Ascending aorta (tissue), 2 donors: ENCODE results near the gene SPR. TPM values are rescaled to one million over a fixed set of nuclear protein-coding genes. Genes with fewer than 3 reads are reported as not detected.

ENCODE experiments used
- DNase-seq, 2 donors: peaks; one replicate each; pipeline ENCODE4 v3.0.0-alpha.2; 2019; ENCODE audit warnings: low spot score in 2 of 2
- H3K27ac ChIP-seq, 2 donors: fragments of 200-600 bp; sonication (generic); one replicate each; pipeline ENCODE4 v1.5.1; 2016 to 2017; ENCODE audit warnings: mild to moderate bottlenecking in 1 of 2
- H3K27me3 ChIP-seq: fragments of 200-600 bp; sonication (generic); one replicate; pipeline ENCODE4 v1.5.1; 2017
- H3K36me3 ChIP-seq, 2 donors: fragments of 200-600 bp; sonication (generic); one replicate each; pipeline ENCODE4 v1.5.1; 2016
- H3K4me1 ChIP-seq, 2 donors: fragments of 200-600 bp; sonication (generic); one replicate each; pipeline ENCODE4 v1.5.1; 2016 to 2017; ENCODE audit warnings: mild to moderate bottlenecking in 1 of 2
- H3K4me3 ChIP-seq, 2 donors: fragments of 200-600 bp; sonication (generic); one replicate each; pipeline ENCODE4 v1.5.1; 2016 to 2017; ENCODE audit warnings: mild to moderate bottlenecking in 1 of 2
- H3K9me3 ChIP-seq, 2 donors: fragments of 200-600 bp; sonication (generic); one replicate each; pipeline ENCODE4 v1.5.1; 2016
- CTCF ChIP-seq, 3 experiments: fragments of 200-600 bp in 2 of 3; fragments of 450-650 bp in 1 of 3; sonication (generic) in 2 of 3; IDR thresholded peaks; one replicate each; pipeline ENCODE4 v1.5.1; 2016 to 2019; ENCODE audit warnings: antibody characterized with exemption in 3 of 3, mild to moderate bottlenecking in 1 of 3, moderate library complexity in 1 of 3
- intact Hi-C: fragments of 100-400 bp; cut with DNase I; formaldehyde crosslinking; loops from one replicate; pipeline ENCODE4 v1.15.1; 2023
- total RNA-seq: library from RNA; depleted of rRNA; stranded (reverse); fragments of >200 nt; gene quantifications from one replicate; pipeline ENCODE4 v1.1.0, GENCODE V29; 2016

Gene SPR
- total RNA-seq, result 68.3 TPM

- Histone ChIP-seq H3K4me3 (peak within 1 kb of the TSS; percentile 81 to 89), H3K27me3 (no peaks in the 10 kb centered on the region), H3K36me3 (peaks cover 0 to 4% of the 10 kb centered on the region in 2 donors), H3K27ac (peak within 1 kb of the TSS; percentile 84 to 89), H3K9me3 (no peaks in the 10 kb centered on the region), H3K4me1 (peaks cover 5 to 16% of the 10 kb centered on the region in 2 donors)
- intact Hi-C loops, result loop anchor here (1.0 to 10.0 kb wide), 4 partner anchors 60 to 1662 kb away; partner anchors contain the start of genes EXOC6B, PAIP2B, RAB11FIP5 and SFXN5
- peak in 1 of 2 donors; percentile 88 for DNase-seq
- no peak for TF ChIP-seq CTCF (IDR thresholded peaks at IDR 0.05)
Observed at GRCh38 chr2:72887032-72887739, at the start of gene SPR. TSS of gene SPR (plus strand) at chr2:72887408. CDS start at chr2:72887433, 25 bp downstream.

GRCh38 chr2:72840066-72840465 is 47.1 kb upstream of the SPR start:
- Histone ChIP-seq H3K36me3 (no peaks in the 10 kb centered on the region), H3K4me1 (no peaks in the 10 kb centered on the region), H3K27me3 (no peaks in the 10 kb centered on the region), H3K27ac (no peak overlapping the region), H3K4me3 (no peak overlapping the region), H3K9me3 (no peaks in the 10 kb centered on the region)
- no peak for DNase-seq
- intact Hi-C loops, result no loop called here
- no peak for TF ChIP-seq CTCF (IDR thresholded peaks at IDR 0.05)

- H3K27me3 ChIP-seq, result no peaks in the 10 kb centered on the region
- DNase-seq, result no peak
- no peak for TF ChIP-seq CTCF (IDR thresholded peaks at IDR 0.05)
- no peaks in the 10 kb centered on the region for H3K36me3 ChIP-seq
- no peaks in the 10 kb centered on the region for H3K9me3 ChIP-seq
- intact Hi-C loops, result no loop called here
- no peaks in the 10 kb centered on the region for H3K4me1 ChIP-seq
- H3K4me3 ChIP-seq, result no peak overlapping the region
- H3K27ac ChIP-seq, result no peak overlapping the region
Observed at GRCh38 chr2:72841462-72842125, 45.6 kb upstream of the SPR start.

- intact Hi-C loops, result no loop called here
- no peaks in the 10 kb centered on the region for H3K36me3 ChIP-seq
- no peaks in the 10 kb centered on the region for H3K27me3 ChIP-seq
- H3K9me3 ChIP-seq, result no peaks in the 10 kb centered on the region
- H3K4me3 ChIP-seq, result no peak overlapping the region
- no peaks in the 10 kb centered on the region for H3K4me1 ChIP-seq
- H3K27ac ChIP-seq, result no peak overlapping the region
- DNase-seq, result no peak
- no peak for TF ChIP-seq CTCF (IDR thresholded peaks at IDR 0.05)
Observed at GRCh38 chr2:72843301-72843700, 43.9 kb upstream of the SPR start.

GRCh38 chr2:72846171-72847095 is 40.8 kb upstream of the SPR start:
- DNase-seq, result no peak
- intact Hi-C loops, result no loop called here
- Histone ChIP-seq H3K4me1 (no peaks in the 10 kb centered on the region), H3K27me3 (no peaks in the 10 kb centered on the region), H3K9me3 (no peaks in the 10 kb centered on the region), H3K27ac (no peak overlapping the region), H3K4me3 (no peak overlapping the region), H3K36me3 (no peaks in the 10 kb centered on the region)
- TF ChIP-seq CTCF (IDR thresholded peaks at IDR 0.05), result no peak
